ENCODE data around the gene EML6.

Gene EML6

GRCh38 chr2:54787270-54787669, 63.8 kb downstream of the EML6 start:
- no peak overlapping the region for H3K4me3 ChIP-seq (ENCODE audit: low read depth, low read length)
- no peak for TF ChIP-seq CTCF (IDR thresholded peaks at IDR 0.05; ENCODE audit: low read depth, low read length)

DNA sequence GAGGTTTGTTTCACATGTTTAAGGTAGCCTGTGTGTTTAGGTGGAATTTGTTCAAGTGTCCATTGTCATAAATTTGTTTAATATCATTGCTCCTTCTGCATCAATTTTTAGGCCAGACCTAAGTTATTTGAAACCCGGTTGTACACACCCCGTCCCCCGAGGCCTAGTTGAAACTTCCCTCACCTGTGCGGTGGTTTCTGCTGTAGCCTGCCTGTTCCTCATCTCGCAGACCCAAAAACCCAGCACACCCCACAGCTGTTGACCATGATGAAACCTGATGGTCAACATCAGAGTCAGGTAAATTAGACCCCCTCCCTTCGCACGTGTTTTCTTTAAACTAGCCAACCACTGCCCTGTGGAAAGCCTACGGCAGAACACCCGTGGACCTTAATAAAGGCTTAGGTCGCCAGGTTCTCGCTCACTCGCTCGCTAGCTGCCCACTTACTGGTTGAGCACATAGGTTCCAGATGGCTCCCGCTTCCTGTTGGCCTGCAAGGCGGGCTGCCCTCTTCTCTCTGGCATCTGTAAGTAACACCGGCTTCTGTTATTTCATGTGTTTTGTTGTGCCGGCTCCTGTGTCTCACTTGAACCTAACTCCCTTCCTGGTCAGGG, 64.4 kb downstream of the EML6 start:
- H3K4me3 ChIP-seq (ENCODE audit: low read depth, low read length): no peak overlapping the region
- no peak for TF ChIP-seq CTCF (IDR thresholded peaks at IDR 0.05; ENCODE audit: low read depth, low read length)

GRCh38 chr2:54789878-54790277, 66.4 kb downstream of the EML6 start:
- H3K4me3 ChIP-seq (ENCODE audit: low read depth, low read length): no peak overlapping the region

GRCh38 chr2:54791831-54792230, 68.4 kb downstream of the EML6 start:
- no peak for TF ChIP-seq CTCF (IDR thresholded peaks at IDR 0.05; ENCODE audit: low read depth, low read length)

More at GRCh38 chr2:54789878-54790277, 66.4 kb downstream of the EML6 start:
- no peak for TF ChIP-seq CTCF (IDR thresholded peaks at IDR 0.05; ENCODE audit: low read depth, low read length)

GRCh38 chr2:54797307-54797706, 73.8 kb downstream of the EML6 start:
- TF ChIP-seq CTCF (IDR thresholded peaks at IDR 0.05; ENCODE audit: low read depth, low read length): no peak
- H3K4me3 ChIP-seq (ENCODE audit: low read depth, low read length): no peak overlapping the region

More at GRCh38 chr2:54791831-54792230, 68.4 kb downstream of the EML6 start:
- H3K4me3 ChIP-seq (ENCODE audit: low read depth, low read length): no peak overlapping the region

DNA sequence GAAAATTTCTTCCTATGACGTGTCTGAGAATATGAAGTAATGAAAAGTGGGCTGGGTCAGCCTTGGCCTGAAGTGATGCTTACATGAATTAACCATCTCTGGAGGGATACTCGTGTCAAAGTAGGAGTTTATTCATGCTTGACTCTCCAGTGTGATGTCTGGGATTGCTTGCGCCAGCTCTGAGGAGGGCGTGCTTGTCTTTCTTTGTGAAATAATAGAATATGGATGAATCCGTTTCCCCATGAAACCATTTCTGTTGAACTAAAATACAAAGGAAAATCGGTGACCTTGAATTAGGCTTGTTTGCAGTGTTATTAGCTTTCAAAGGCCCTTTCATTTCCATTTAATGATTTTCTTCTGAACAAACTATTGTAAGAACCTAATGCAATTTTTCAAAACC, 77.9 kb downstream of the EML6 start:
- TF ChIP-seq CTCF (IDR thresholded peaks at IDR 0.05; ENCODE audit: low read depth, low read length): no peak
- no peak overlapping the region for H3K4me3 ChIP-seq (ENCODE audit: low read depth, low read length)

DNA sequence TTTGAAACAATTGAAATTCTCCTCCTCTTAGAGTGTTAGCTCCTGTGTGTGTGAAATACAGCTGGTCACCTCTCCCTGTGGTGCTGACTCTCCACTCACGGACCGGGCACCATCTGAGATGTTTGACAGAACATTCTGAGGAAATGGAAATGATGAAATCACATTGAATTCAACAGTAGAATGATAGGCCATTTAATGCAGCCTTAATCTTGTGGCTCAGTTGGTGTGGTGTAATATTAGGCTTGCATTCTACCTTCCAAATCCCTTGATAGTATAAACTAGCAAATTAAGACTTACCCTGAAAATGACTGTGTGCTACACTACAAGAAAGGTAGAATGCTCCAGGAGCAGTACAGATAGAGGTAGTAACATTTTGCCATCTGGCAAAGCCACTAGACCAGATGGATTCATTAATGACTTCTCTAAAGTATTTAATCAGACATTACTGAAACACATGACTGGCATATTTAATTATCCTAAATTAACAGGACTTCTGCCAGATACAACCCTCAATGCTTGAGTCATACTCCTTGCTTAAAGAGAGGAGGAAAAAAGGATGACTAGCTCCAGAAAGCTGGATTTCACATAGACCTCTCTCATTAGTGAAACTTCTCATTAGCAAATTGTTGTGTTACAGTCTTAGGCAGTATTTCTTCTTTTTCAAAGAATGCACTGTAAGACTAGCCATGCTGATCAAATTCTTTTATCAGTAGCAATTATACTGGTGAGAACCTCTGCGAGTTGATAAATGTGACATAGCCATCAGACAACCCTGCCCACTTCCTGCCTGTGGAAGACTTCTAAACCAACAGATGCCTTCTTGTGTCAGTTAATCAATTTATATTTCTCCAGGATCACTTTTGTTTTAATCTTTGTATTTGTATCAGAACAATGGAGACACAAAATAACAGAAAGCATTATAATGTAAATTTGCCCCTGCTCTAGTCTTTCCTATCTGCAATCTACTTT, 80.6 kb downstream of the EML6 start:
- no peak for TF ChIP-seq CTCF (IDR thresholded peaks at IDR 0.05; ENCODE audit: low read depth, low read length)
- H3K4me3 ChIP-seq (ENCODE audit: low read depth, low read length): no peak overlapping the region
